Ovary (tissue), 3 donors: Measurements from ENCODE around the gene RTN1.

Experiments
- CTCF ChIP-seq, 3 donors: fragments of 450-650 bp in 2 of 3; fragments of 200-600 bp in 1 of 3; IDR thresholded peaks; one replicate each; pipeline versions ENCODE4 v1.5.1 to v1.8.0; 2016 to 2022; ENCODE audit warnings: antibody characterized with exemption in 3 of 3, mild to moderate bottlenecking in 1 of 3
- POLR2A ChIP-seq: fragments of 450-650 bp; IDR thresholded peaks from one replicate; pipeline ENCODE4 v1.6.1; 2017; ENCODE audit warnings: antibody characterized with exemption, mild to moderate bottlenecking, moderate library complexity
- donor health status: DM: no; HTN: no; CAD: no.

GRCh38 chr14:59679872-59680271, 190.7 kb downstream of the RTN1 start:
- TF ChIP-seq CTCF (IDR thresholded peaks at IDR 0.05) (no peak), POLR2A (no peak)
